Thoracic aorta (tissue), 2 donors: ENCODE measurements around the gene SERPINI2. TPM values are rescaled to one million over a fixed set of nuclear protein-coding genes. Genes with fewer than 3 reads are reported as not detected.

ENCODE experiments used
- ATAC-seq: fragments of 150-250 bp; one replicate; pipeline ENCODE4 v1.8.0; 2017; ENCODE audit warnings: low read depth; ENCODE audit not compliant: insufficient number of reproducible peaks, low FRiP score
- DNase-seq: peaks from one replicate; pipeline ENCODE4 v3.0.0-alpha.2; 2020; ENCODE audit warnings: low spot score
- H3K27ac ChIP-seq, 2 donors: fragments of 200-600 bp; sonication (generic); 1 replicate in 1 of 2; 2 replicates in 1 of 2; pipeline ENCODE4 v1.5.1; 2016; ENCODE audit warnings: mild to moderate bottlenecking in 2 of 2, moderate library complexity in 2 of 2
- H3K27me3 ChIP-seq: fragments of 200-600 bp; sonication (generic); replicated peaks from 2 replicates; pipeline ENCODE4 v1.6.0; 2016; ENCODE audit warnings: mild to moderate bottlenecking; ENCODE audit not compliant: insufficient read depth
- H3K36me3 ChIP-seq: fragments of 200-600 bp; sonication (generic); one replicate; pipeline ENCODE4 v1.5.1; 2016
- H3K4me1 ChIP-seq, 2 donors: fragments of 200-600 bp; sonication (generic); 1 replicate in 1 of 2; 2 replicates in 1 of 2; pipeline versions ENCODE4 v1.5.1 to v1.6.0; 2016; ENCODE audit warnings: low read depth in 2 of 2, mild to moderate bottlenecking in 1 of 2; ENCODE audit not compliant: control insufficient read depth in 1 of 2
- H3K4me3 ChIP-seq: fragments of 200-600 bp; sonication (generic); 2 replicates; pipeline ENCODE4 v1.5.1; 2016; ENCODE audit warnings: mild to moderate bottlenecking
- H3K9me3 ChIP-seq: fragments of 200-600 bp; sonication (generic); 2 replicates; pipeline ENCODE4 v1.5.1; 2016
- total RNA-seq, 2 donors: library from RNA; depleted of rRNA; stranded (reverse); fragments of >200 nt; gene quantifications; one replicate each; pipeline versions ENCODE4 v1.1.0 to v1.2.3, GENCODE V29; 2016
- TF ChIP-seq, protein P1 (sequence below): fragments of 200-600 bp; sonication (generic); IDR thresholded peaks from one replicate; pipeline ENCODE4 v1.5.1; 2019; ENCODE audit warnings: antibody characterized with exemption

The SERPINI2 gene
- total RNA-seq, 2 donors from 2014 or later: not detected

DNA sequence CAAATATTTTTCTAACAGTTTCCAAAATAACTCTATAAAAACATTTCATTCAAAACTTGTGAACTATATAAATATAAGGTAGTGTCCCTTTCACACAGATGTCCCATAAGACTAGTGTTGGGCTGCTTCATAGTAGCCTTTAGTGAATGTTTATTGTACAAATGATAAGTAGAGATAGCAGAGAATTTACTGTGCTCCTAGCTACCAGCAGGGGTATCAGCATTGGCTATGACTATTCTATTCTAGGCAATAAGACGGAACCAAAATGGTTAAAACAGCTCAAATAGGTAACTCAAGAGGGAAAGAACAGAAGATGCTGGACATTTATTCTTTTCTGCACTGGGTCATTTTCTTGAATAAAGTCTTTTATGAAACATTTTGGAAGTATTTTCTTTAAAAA, 22.6 kb downstream of the SERPINI2 start:
- Histone ChIP-seq H3K36me3 (no peaks in the 10 kb centered on the region), H3K9me3 (no peaks in the 10 kb centered on the region), H3K27ac (no peak overlapping the region), H3K4me3 (no peak overlapping the region), H3K27me3 (no peaks in the 10 kb centered on the region), H3K4me1 (no peaks in the 10 kb centered on the region)
- TF ChIP-seq, protein P1, sequence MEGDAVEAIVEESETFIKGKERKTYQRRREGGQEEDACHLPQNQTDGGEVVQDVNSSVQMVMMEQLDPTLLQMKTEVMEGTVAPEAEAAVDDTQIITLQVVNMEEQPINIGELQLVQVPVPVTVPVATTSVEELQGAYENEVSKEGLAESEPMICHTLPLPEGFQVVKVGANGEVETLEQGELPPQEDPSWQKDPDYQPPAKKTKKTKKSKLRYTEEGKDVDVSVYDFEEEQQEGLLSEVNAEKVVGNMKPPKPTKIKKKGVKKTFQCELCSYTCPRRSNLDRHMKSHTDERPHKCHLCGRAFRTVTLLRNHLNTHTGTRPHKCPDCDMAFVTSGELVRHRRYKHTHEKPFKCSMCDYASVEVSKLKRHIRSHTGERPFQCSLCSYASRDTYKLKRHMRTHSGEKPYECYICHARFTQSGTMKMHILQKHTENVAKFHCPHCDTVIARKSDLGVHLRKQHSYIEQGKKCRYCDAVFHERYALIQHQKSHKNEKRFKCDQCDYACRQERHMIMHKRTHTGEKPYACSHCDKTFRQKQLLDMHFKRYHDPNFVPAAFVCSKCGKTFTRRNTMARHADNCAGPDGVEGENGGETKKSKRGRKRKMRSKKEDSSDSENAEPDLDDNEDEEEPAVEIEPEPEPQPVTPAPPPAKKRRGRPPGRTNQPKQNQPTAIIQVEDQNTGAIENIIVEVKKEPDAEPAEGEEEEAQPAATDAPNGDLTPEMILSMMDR: no peak
- DNase-seq (no peak), ATAC-seq (no peak)

DNA sequence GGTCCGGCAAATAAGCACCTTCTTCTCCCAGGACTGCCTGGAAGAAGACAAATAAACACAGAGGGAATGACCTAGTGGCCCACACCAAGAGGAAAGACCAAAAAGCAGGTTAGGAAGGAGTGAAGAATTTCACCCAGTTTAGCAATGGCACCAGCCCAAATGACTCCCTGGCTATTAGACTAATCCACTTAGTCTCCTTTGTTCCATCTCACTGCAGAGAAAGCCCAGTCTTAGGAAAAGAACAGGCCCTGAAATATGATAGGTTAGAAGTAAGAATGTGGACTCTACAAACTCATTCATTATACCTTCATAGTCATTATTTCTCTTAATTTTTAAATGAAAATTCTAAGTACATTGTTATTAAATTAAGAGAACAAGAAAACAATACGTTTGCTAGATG, 23.2 kb downstream of the SERPINI2 start:
- Histone ChIP-seq H3K36me3 (no peaks in the 10 kb centered on the region), H3K9me3 (no peaks in the 10 kb centered on the region), H3K27ac (no peak overlapping the region), H3K27me3 (no peaks in the 10 kb centered on the region), H3K4me3 (no peak overlapping the region), H3K4me1 (no peaks in the 10 kb centered on the region)
- TF ChIP-seq, protein P1: no peak
- ATAC-seq: no peak
- DNase-seq: no peak

DNA sequence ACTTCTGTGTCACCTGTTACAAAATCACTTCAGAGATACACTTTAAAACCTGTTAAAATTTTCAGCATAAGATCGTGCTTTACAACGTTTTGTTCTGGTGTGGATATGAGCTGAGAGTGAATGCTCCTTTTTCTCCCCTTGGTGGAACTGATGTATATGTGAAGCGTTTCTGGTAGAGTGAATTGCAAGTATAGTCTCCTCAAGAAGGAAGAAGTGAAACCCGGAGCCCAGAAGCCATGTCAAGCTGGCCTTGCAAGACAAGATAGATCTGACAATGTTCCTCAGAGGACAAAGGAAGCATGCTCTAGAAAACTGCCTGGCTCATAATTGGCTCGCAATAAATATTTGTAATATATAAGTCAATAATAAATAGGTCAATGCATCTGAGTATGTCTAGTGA, 23.6 kb downstream of the SERPINI2 start:
- no peaks in the 10 kb centered on the region for H3K9me3 ChIP-seq
- H3K27ac ChIP-seq: no peak overlapping the region
- no peak for DNase-seq
- H3K27me3 ChIP-seq: no peaks in the 10 kb centered on the region
- TF ChIP-seq, protein P1: no peak
- no peaks in the 10 kb centered on the region for H3K36me3 ChIP-seq
- ATAC-seq: no peak
- no peaks in the 10 kb centered on the region for H3K4me1 ChIP-seq
- no peak overlapping the region for H3K4me3 ChIP-seq

DNA sequence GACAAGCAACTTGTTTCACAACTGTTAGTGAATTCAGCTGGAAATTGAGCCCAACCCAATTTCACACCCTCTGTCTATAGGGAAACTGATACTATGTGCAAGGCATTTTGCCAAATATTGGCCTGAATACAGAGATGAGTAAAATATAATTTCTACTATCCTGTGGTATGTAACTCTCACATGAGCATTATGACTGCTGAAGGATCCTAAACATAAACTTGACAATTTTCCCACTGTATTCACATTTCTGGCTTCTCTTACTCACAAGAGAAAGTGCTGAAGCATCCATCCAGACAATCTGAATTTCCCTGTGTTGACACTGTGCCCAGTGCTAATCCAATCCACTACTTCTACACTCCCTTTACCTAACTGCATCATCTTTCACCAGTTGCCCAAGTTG, 28.4 kb downstream of the SERPINI2 start:
- no peak for ATAC-seq
- TF ChIP-seq, protein P1: no peak
- DNase-seq: no peak

DNA sequence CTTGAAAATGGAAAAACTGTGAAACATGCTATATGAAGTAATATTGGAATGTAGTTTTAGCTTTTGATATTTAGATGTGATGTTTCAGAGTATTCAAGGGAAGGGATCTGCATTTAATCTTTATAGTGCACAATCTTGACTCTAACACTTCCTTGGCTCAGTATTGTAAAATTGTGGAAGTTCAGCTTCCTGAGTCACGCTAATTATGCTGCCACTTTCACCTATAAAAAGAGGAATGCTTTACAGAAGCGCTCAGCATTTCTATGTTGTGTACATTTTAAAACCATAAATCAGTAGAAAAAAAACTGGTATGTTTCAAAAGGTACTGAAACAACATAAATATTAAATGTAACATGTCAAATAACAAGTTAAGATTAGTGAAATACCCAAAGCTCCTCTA, 32.6 kb downstream of the SERPINI2 start:
- Histone ChIP-seq H3K4me1 (no peaks in the 10 kb centered on the region), H3K27ac (no peak overlapping the region), H3K27me3 (no peaks in the 10 kb centered on the region), H3K4me3 (no peak overlapping the region), H3K9me3 (no peaks in the 10 kb centered on the region), H3K36me3 (no peaks in the 10 kb centered on the region)
- TF ChIP-seq, protein P1: no peak
- DNase-seq: no peak
- no peak for ATAC-seq

More for the DNA sequence above, 28.4 kb downstream of the SERPINI2 start:
- H3K4me1 ChIP-seq: no peaks in the 10 kb centered on the region
- no peaks in the 10 kb centered on the region for H3K27me3 ChIP-seq
- no peak overlapping the region for H3K4me3 ChIP-seq
- no peaks in the 10 kb centered on the region for H3K9me3 ChIP-seq
- no peaks in the 10 kb centered on the region for H3K36me3 ChIP-seq
- no peak overlapping the region for H3K27ac ChIP-seq
